ENCODE data around the gene BCL2L1.
A peak's percentile ranks its signal among the peaks of the same experiment; 100 is the strongest.

BCL2L1 gene

GRCh38 chr20:31723319-31724078 lies 831 bp upstream of the BCL2L1 start:
- DNase-seq: peak; percentile 98

GRCh38 chr20:31723069-31723318 lies 326 bp upstream of the BCL2L1 start:
- no peak for DNase-seq

- no peak for DNase-seq
These were observed 1.0 kb downstream of the BCL2L1 start for GRCh38 chr20:31721408-31722256.

- no peak for DNase-seq
These were observed 1.9 kb downstream of the BCL2L1 start for GRCh38 chr20:31720486-31721407.

- peak; percentile 48 for DNase-seq
These were observed 2.8 kb downstream of the BCL2L1 start for GRCh38 chr20:31719644-31720485.

GRCh38 chr20:31718952-31719643 lies 3.6 kb downstream of the BCL2L1 start:
- no peak for DNase-seq

GRCh38 chr20:31717478-31718201 lies 5.0 kb downstream of the BCL2L1 start:
- DNase-seq: no peak

GRCh38 chr20:31716818-31717477 lies 5.7 kb downstream of the BCL2L1 start:
- DNase-seq: no peak

- DNase-seq: no peak
These were observed 6.3 kb downstream of the BCL2L1 start for GRCh38 chr20:31716351-31716750.

GRCh38 chr20:31715766-31716165 lies 6.9 kb downstream of the BCL2L1 start:
- no peak for DNase-seq

GRCh38 chr20:31713312-31714273 lies 9.1 kb downstream of the BCL2L1 start:
- peak; percentile 96 for DNase-seq

- DNase-seq: peak; percentile 90
These were observed 9.9 kb downstream of the BCL2L1 start for GRCh38 chr20:31712564-31713311.

GRCh38 chr20:31712112-31712553 lies 10.5 kb downstream of the BCL2L1 start:
- no peak for DNase-seq

GRCh38 chr20:31711179-31712111 lies 11.2 kb downstream of the BCL2L1 start:
- no peak for DNase-seq

GRCh38 chr20:31710423-31711108 lies 12.1 kb downstream of the BCL2L1 start:
- no peak for DNase-seq

GRCh38 chr20:31709939-31710338 lies 12.7 kb downstream of the BCL2L1 start:
- no peak for DNase-seq

Measured in fibroblast of upper back skin (primary cell).